ENCODE data around the gene EXOSC3. TPM values are rescaled to one million over a fixed set of nuclear protein-coding genes. Genes with fewer than 3 reads are reported as not detected.

EXOSC3 gene
- total RNA-seq, 1 experiment from 2014 or later, result 81.0 TPM

DNA sequence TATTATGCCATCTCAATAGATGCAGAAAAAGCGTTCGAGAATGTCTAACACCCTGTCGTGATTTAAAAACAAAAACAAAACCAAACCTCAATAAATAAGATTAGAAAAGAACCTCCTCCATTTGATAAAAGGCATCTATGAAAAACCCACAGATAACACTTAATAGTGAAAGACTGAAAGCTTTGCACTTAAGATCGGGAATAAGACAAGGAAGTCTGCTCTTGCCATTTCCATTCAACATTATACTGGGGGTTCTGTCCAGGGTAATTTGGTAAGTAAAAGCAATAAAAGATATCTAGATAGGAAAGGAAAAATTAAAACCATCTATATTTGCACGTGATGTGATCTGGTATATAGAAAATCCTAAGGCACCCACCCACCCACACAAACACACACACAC lies 7.3 kb upstream of the EXOSC3 start:
- WGBS (ENCODE audit: extremely low coverage, insufficient read length, low lambda C conversion rate), result no CpG with 5 or more reads among the region's 5 CpGs
- H4K91ac ChIP-seq (ENCODE audit: insufficient read length, low read depth, low read length), result no peak overlapping the region
- peaks cover 49% of the 10 kb centered on the region for H3K27me3 Mint-ChIP-seq (ENCODE audit: low read depth)
- no peak overlapping the region for H2AFZ ChIP-seq (ENCODE audit: low read length)
- no peak overlapping the region for H2BK20ac ChIP-seq (ENCODE audit: low read depth, low read length, poor library complexity, severe bottlenecking)
- no peak overlapping the region for H4K8ac ChIP-seq (replicated peaks; ENCODE audit: insufficient read length, low read depth, low read length)
- no peak overlapping the region for H3K27ac Mint-ChIP-seq
- H3K23ac ChIP-seq (ENCODE audit: insufficient read length, low read depth, low read length), result no peak overlapping the region
- no peaks in the 10 kb centered on the region for H3K4me1 Mint-ChIP-seq
- H3K9me3 ChIP-seq (ENCODE audit: control insufficient read depth, low read depth, low read length), result no peaks in the 10 kb centered on the region
- no peaks in the 10 kb centered on the region for H4K20me1 ChIP-seq (ENCODE audit: control insufficient read depth, insufficient read depth, insufficient read length)
- DNase-seq, result no peak
- no peak overlapping the region for H3K9ac ChIP-seq (ENCODE audit: extremely low read depth, insufficient read length, low read length)
- H3K4ac ChIP-seq (ENCODE audit: low read depth, low read length), result no peak overlapping the region
- no peak overlapping the region for H3K56ac ChIP-seq (ENCODE audit: insufficient read length, low read depth, low read length)
- H4K5ac ChIP-seq (ENCODE audit: insufficient read length, low read depth, low read length), result no peak overlapping the region
- no peak overlapping the region for H3T11ph ChIP-seq (ENCODE audit: low read length)
- no peak overlapping the region for H2BK15ac ChIP-seq (ENCODE audit: low read depth, low read length)
- no peak overlapping the region for H3K14ac ChIP-seq (ENCODE audit: insufficient read depth, low read length)
- H3K27ac ChIP-seq (ENCODE audit: insufficient read length, low read depth, low read length), result no peak overlapping the region
- no peak overlapping the region for H2AK5ac ChIP-seq (ENCODE audit: insufficient read length, low read length)
- no peaks in the 10 kb centered on the region for H3K36me3 Mint-ChIP-seq (ENCODE audit: insufficient read depth in 1 of 3, low read depth in 3 of 3)
- H3K9me3 Mint-ChIP-seq, result no peaks in the 10 kb centered on the region
- H3K27me3 ChIP-seq (ENCODE audit: insufficient read depth, low read length), result no peaks in the 10 kb centered on the region
- no peak overlapping the region for H2BK12ac ChIP-seq (ENCODE audit: insufficient read length, low read depth, low read length)
- no peak overlapping the region for H3K18ac ChIP-seq (ENCODE audit: insufficient read length, low read depth, low read length)
- no peaks in the 10 kb centered on the region for H3K79me2 ChIP-seq (ENCODE audit: insufficient read depth, low read length)
- H3K4me1 ChIP-seq (ENCODE audit: insufficient read depth, low read length), result no peaks in the 10 kb centered on the region
- H3K23me2 ChIP-seq (ENCODE audit: insufficient read length, low read depth, low read length, poor library complexity, severe bottlenecking), result no peaks in the 10 kb centered on the region
- no peak overlapping the region for H2BK5ac ChIP-seq (ENCODE audit: insufficient read length, low read length)
- no peak overlapping the region for H3K4me3 Mint-ChIP-seq
- no peak overlapping the region for H2BK120ac ChIP-seq (ENCODE audit: low read depth, low read length, poor library complexity, severe bottlenecking)
- H3K4me2 ChIP-seq (ENCODE audit: insufficient read depth, insufficient read length, low read length), result no peak overlapping the region
- H3K79me1 ChIP-seq (ENCODE audit: insufficient read depth, low read depth, low read length, poor library complexity, severe bottlenecking), result no peaks in the 10 kb centered on the region
- TF ChIP-seq CTCF (conservative IDR thresholded peaks at IDR 0.05), result no peak
